Keratinocyte (primary cell): Measurements from ENCODE around the gene WDR7. TPM values are rescaled to one million over a fixed set of nuclear protein-coding genes. Genes with fewer than 3 reads are reported as not detected.

Experiments used
- DNase-seq: peaks from one replicate; pipeline ENCODE4 v3.0.0-alpha.2; 2011; ENCODE audit warnings: low read depth, missing footprints, low spot score
- FAIRE-seq: peaks from 2 replicates; lab custom pipeline; 2011; peaks lifted over from hg19 to GRCh38; lab: Jason Lieb, UNC
- H2AFZ ChIP-seq: 2 replicates; pipeline ENCODE4 v1.6.0; 2012; ENCODE audit warnings: low read length, control low read depth, inconsistent platforms; ENCODE audit not compliant: control insufficient read depth
- H3K27ac ChIP-seq: 2 replicates; pipeline ENCODE4 v1.5.1; 2011; ENCODE audit warnings: low read length; ENCODE audit not compliant: control insufficient read depth, insufficient read depth
- H3K27me3 ChIP-seq: 3 replicates; pipeline ENCODE4 v1.6.0; 2011; ENCODE audit warnings: low read length; ENCODE audit not compliant: control insufficient read depth, insufficient read depth; ENCODE audit errors: extremely low read depth
- H3K36me3 ChIP-seq, 2 experiments: 2 replicates in 1 of 2; 3 replicates in 1 of 2; pipeline ENCODE4 v1.5.1; 2011; ENCODE audit warnings: low read length in 2 of 2, mild to moderate bottlenecking in 1 of 2; ENCODE audit not compliant: control insufficient read depth in 2 of 2, insufficient read depth in 2 of 2; ENCODE audit errors: extremely low read depth in 1 of 2
- H3K4me1 ChIP-seq: 3 replicates; pipeline ENCODE4 v1.5.1; 2011; ENCODE audit warnings: low read length; ENCODE audit not compliant: control insufficient read depth, insufficient read depth; ENCODE audit errors: extremely low read depth
- H3K4me2 ChIP-seq: 3 replicates; pipeline ENCODE4 v1.6.0; 2011; ENCODE audit warnings: low read depth, low read length; ENCODE audit not compliant: control insufficient read depth, insufficient read depth; ENCODE audit errors: extremely low read depth
- H3K4me3 ChIP-seq, 3 experiments: fragments of 200-600 bp in 1 of 3; sonication (generic) in 1 of 3; 2 replicates in 2 of 3; 3 replicates in 1 of 3; pipeline ENCODE4 v1.5.1; 2011 to 2016; ENCODE audit warnings: low read length in 3 of 3, mild to moderate bottlenecking in 3 of 3, control low read depth in 2 of 3, inconsistent platforms in 1 of 3, low read depth in 1 of 3, mixed read lengths in 1 of 3, mixed run types in 1 of 3, moderate library complexity in 1 of 3; ENCODE audit not compliant: control insufficient read depth in 2 of 3, insufficient read depth in 2 of 3; ENCODE audit errors: extremely low read depth in 1 of 3
- H3K79me2 ChIP-seq: 2 replicates; pipeline ENCODE4 v1.6.0; 2012; ENCODE audit warnings: low read length; ENCODE audit not compliant: control insufficient read depth, insufficient read depth
- H3K9ac ChIP-seq: 3 replicates; pipeline ENCODE4 v1.6.0; 2011; ENCODE audit warnings: low read length; ENCODE audit not compliant: control insufficient read depth, insufficient read depth; ENCODE audit errors: extremely low read depth
- H3K9me1 ChIP-seq: 3 replicates; pipeline ENCODE4 v1.6.0; 2011; ENCODE audit warnings: low read length; ENCODE audit not compliant: control insufficient read depth, insufficient read depth; ENCODE audit errors: extremely low read depth
- H3K9me3 ChIP-seq: 2 replicates; pipeline ENCODE4 v1.5.1; 2012; ENCODE audit warnings: low read depth, low read length; ENCODE audit not compliant: control insufficient read depth
- H4K20me1 ChIP-seq: 3 replicates; pipeline ENCODE4 v1.6.0; 2011; ENCODE audit warnings: low read length; ENCODE audit not compliant: control insufficient read depth, insufficient read depth; ENCODE audit errors: extremely low read depth
- EZH2 ChIP-seq: IDR thresholded peaks from one replicate; pipeline ENCODE4 v1.6.1; 2012; ENCODE audit warnings: inconsistent platforms, mild to moderate bottlenecking, low read length, moderate library complexity
- dilution Hi-C: fragments of 300-500 bp; cut with MboI; formaldehyde crosslinking; loops from one replicate; pipeline ENCODE4 v1.7.0; 2020; ENCODE audit warnings: low sequenced_read_pairs; ENCODE audit not compliant: extremely low pct_ligation_motif_present
- polyA plus RNA-seq, 5 experiments: library from polyadenylated mRNA; depleted of rRNA in 3 of 5; stranded (reverse) in 3 of 5; stranded (forward) in 1 of 5; unstranded in 1 of 5; fragments of >200 nt; gene quantifications; 1 replicate in 1 of 5; 2 replicates in 3 of 5; 3 replicates in 1 of 5; pipeline versions ENCODE4 v1.2.1 to v1.2.3, GENCODE V29; 2011 to 2012; ENCODE audit warnings: missing spikeins in 2 of 5, low read depth in 1 of 5, low replicate concordance in 1 of 5
- TF ChIP-seq, protein P1 (sequence below), 3 experiments: IDR thresholded peaks in 1 of 3; conservative IDR thresholded peaks in 1 of 3; optimal IDR thresholded peaks in 1 of 3; 2 replicates in 2 of 3; 3 replicates in 1 of 3; pipeline versions ENCODE3 to v1.5.1; 2011; ENCODE audit warnings: low read length in 3 of 3, mild to moderate bottlenecking in 3 of 3, moderate library complexity in 2 of 3, control low read depth in 1 of 3, inconsistent platforms in 1 of 3; ENCODE audit not compliant: insufficient read depth in 2 of 3; ENCODE audit errors: extremely low read depth in 1 of 3

WDR7 gene
- polyA plus RNA-seq, 1 donor (not counting 4 experiments of a cell fraction or from before 2014, with no cell fraction given): 6.9 TPM

DNA sequence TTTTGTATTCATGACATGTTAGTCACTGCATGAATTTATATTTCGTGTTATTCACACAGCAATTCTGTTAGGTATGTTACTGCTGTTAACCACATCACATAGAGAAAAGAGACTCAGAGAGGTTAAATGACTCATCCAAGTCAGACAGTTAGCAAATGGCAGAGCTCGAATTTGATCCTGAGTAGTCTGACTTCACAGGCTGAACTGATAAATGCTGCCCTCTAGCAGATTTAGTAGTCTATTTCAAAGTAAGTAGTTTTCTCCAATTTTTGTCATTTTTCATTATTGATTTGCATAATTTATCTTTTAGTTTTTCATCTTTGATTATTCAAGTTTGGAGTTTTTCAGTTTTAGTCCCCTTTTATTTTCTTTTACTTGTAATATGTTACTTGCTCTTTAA, 58.3 kb downstream of the WDR7 start:
- H3K4me1 ChIP-seq: no peaks in the 10 kb centered on the region
- H3K9me3 ChIP-seq: no peaks in the 10 kb centered on the region
- no peaks in the 10 kb centered on the region for H3K36me3 ChIP-seq
- no peaks in the 10 kb centered on the region for H3K79me2 ChIP-seq
- no peak overlapping the region for H3K27ac ChIP-seq
- peak; percentile 17 for FAIRE-seq
- H3K4me2 ChIP-seq: no peak overlapping the region
- no peaks in the 10 kb centered on the region for H3K9me1 ChIP-seq
- H3K27me3 ChIP-seq: no peaks in the 10 kb centered on the region
- no peak for TF ChIP-seq EZH2
- TF ChIP-seq, protein P1, sequence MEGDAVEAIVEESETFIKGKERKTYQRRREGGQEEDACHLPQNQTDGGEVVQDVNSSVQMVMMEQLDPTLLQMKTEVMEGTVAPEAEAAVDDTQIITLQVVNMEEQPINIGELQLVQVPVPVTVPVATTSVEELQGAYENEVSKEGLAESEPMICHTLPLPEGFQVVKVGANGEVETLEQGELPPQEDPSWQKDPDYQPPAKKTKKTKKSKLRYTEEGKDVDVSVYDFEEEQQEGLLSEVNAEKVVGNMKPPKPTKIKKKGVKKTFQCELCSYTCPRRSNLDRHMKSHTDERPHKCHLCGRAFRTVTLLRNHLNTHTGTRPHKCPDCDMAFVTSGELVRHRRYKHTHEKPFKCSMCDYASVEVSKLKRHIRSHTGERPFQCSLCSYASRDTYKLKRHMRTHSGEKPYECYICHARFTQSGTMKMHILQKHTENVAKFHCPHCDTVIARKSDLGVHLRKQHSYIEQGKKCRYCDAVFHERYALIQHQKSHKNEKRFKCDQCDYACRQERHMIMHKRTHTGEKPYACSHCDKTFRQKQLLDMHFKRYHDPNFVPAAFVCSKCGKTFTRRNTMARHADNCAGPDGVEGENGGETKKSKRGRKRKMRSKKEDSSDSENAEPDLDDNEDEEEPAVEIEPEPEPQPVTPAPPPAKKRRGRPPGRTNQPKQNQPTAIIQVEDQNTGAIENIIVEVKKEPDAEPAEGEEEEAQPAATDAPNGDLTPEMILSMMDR (optimal IDR thresholded peaks at IDR 0.05 in 1 of 3, IDR thresholded peaks at IDR 0.05 in 1 of 3, conservative IDR thresholded peaks at IDR 0.05 in 1 of 3; ENCODE audit: extremely low read depth in 1 of 3, insufficient read depth in 2 of 3, low read length in 3 of 3): peak in 2 of 3 experiments; percentile 24 to 42
- no peak overlapping the region for H2AFZ ChIP-seq
- no peaks in the 10 kb centered on the region for H4K20me1 ChIP-seq
- dilution Hi-C loops: no loop called here
- H3K4me3 ChIP-seq: no peak overlapping the region
- DNase-seq: peak; percentile 63
- no peak overlapping the region for H3K9ac ChIP-seq

GRCh38 chr18:56711708-56712445, 60.7 kb downstream of the WDR7 start:
- no peaks in the 10 kb centered on the region for H3K27me3 ChIP-seq
- no peak overlapping the region for H3K9ac ChIP-seq
- no peaks in the 10 kb centered on the region for H4K20me1 ChIP-seq
- H3K4me3 ChIP-seq: no peak overlapping the region
- FAIRE-seq (no peak), DNase-seq (no peak)
- no peaks in the 10 kb centered on the region for H3K9me3 ChIP-seq
- H3K4me1 ChIP-seq: no peaks in the 10 kb centered on the region
- H3K9me1 ChIP-seq: no peaks in the 10 kb centered on the region
- no peaks in the 10 kb centered on the region for H3K79me2 ChIP-seq
- H3K4me2 ChIP-seq: no peak overlapping the region
- H2AFZ ChIP-seq: no peak overlapping the region
- H3K36me3 ChIP-seq: no peaks in the 10 kb centered on the region
- no peak overlapping the region for H3K27ac ChIP-seq
- dilution Hi-C loops: no loop called here
- TF ChIP-seq EZH2: no peak
- TF ChIP-seq, protein P1 (optimal IDR thresholded peaks at IDR 0.05 in 1 of 3, IDR thresholded peaks at IDR 0.05 in 1 of 3, conservative IDR thresholded peaks at IDR 0.05 in 1 of 3; ENCODE audit: extremely low read depth in 1 of 3, insufficient read depth in 2 of 3, low read length in 3 of 3): no peak
